Spleen (tissue), 7 donors: Measurements from ENCODE around the gene CDIPT.

Experiments used
- CTCF ChIP-seq, 11 experiments: fragments of 200-600 bp in 7 of 11; fragments of 450-650 bp in 4 of 11; sonication (generic) in 4 of 11; IDR thresholded peaks in 8 of 11; conservative IDR thresholded peaks in 3 of 11; 1 replicate in 7 of 11; 2 replicates in 4 of 11; pipeline versions ENCODE4 v1.4.0 to v1.8.0; 2016 to 2021; ENCODE audit warnings: antibody characterized with exemption in 11 of 11, inconsistent platforms in 4 of 11, mild to moderate bottlenecking in 1 of 11
- POLR2A ChIP-seq, 3 donors: fragments of 450-650 bp; IDR thresholded peaks; one replicate each; pipeline ENCODE4 v1.5.1; 2017; ENCODE audit warnings: antibody characterized with exemption in 3 of 3, mild to moderate bottlenecking in 1 of 3
- donor health status: DM: no; HTN: no; CAD: no; lungs with moderate emphysema.
- donor health status: DM: no; HTN: no; CAD: no.
- donor health status: DM: no; HTN: no; CAD: no.

DNA sequence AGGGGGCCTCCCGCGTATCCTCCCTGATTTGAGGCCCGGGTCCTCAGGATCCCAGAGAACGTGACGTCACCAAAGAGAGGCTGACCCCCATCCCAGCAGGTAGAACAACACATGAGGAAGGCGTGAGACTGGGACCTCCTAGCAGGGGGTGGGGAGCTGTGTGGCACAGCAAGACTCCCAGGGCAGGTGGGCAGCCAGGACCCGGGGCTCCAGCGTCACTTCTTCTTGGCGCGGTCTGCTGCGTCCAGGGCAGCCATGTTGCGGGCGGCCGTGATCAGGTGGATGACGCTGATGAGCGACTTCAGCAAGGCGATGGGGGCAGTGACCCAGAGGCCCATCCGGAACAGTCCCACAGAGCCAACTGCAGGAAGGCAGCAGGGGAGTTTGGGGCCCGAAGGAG is 4.1 kb downstream of the CDIPT start:
- TF ChIP-seq CTCF (IDR thresholded peaks at IDR 0.05 in 8 of 11, conservative IDR thresholded peaks at IDR 0.05 in 3 of 11), result no peak
- no peak for TF ChIP-seq POLR2A (IDR thresholded peaks at IDR 0.05)
